Hematopoietic multipotent progenitor cell treated with erythropoietin and hydrocortisone succinate and interleukin-3 and kit ligand, for 4 days (in vitro differentiated cells): ENCODE data around the gene NPHP4.

Experiments used
- DNase-seq: peaks from one replicate; pipeline ENCODE4 v3.0.0-alpha.2; 2015

Gene NPHP4

DNA sequence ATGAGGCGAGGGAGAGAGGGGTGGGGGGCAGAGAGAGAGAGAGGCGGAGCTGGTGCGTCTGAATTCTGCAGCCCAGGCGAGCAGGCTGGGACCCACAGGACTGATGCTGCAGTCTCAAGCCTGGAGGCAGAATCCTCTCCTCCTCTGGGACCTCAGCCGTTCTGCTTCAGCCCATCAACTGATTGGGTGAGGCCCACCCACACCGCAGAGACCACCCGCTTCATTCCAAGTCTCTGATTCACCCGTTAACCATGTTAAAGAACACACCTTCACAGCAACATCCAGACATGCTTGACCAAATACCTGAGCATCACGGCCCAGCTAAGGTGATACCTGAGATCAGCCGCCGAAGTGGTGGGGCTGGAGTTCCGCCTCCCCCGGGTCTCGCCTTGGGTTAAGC, 147.8 kb downstream of the NPHP4 start:
- DNase-seq = no peak

DNA sequence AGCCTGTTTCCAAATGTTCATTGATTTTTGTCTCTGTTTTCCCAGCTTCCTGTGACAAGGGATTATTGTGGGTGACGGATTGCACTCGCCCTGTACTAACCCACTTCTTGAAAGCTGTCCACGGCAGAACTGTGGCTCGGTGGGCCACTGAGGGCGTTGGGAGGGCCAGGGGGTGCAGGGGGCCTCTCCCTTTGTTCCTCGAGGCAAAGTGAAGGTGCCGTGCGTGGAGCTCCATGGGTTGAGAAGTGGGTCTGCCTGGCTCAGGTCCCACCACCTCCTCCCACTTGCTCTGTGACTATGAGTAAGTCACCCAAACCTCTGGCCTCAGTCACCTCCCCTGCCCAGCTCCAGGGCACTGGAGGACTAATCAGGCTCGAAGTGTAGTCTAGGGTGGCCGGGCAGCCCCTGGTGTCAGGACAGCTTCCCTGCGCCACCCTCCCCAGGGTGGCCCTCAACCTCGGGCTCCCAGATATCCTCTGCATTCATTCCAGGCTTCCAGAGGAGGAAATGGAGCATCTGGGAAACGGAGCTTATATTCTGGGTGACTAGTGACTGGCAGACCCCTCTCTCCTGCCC, 148.6 kb downstream of the NPHP4 start:
- DNase-seq = no peak

DNA sequence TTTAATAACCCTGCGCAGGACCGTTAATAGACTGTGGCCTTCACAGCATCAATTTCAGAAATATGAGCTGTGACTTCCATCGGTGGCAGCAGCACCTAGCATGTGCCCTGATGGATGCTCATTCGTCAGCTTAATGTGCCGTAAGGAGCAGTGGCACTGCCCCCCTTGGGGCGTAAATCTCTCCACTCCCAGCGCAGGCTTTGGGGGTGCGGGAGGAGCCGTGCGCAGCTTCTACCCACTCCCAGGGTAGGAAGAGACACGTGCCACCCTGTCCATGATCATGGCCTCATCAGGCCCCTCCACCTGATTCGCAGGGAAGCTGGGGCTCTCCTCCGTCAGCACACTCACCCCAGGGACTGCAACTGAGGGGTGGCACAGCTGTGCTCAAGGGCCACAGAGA, 149.5 kb downstream of the NPHP4 start:
- no peak for DNase-seq

DNA sequence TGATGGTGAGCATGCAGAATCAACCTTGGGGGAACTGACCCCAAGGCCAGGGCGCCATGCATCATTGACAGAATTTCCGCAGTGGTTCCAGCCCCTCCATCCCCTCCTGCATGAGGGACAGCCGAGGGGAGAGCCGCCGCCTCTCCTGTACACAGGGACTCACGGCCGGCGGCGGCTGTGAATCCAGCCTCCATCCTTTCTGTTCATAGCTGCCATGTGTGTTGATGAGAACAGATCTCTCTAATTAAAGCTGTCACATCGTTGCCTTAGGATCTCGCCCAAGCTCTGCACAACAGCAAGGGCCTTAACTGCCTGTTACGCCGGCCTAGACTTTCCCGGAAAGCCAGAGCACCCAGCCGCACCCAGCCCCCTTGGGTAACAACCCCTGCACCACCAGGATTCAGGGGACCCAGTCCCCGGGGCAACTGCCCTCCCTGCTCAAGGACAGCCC, 151.6 kb downstream of the NPHP4 start:
- DNase-seq = no peak

DNA sequence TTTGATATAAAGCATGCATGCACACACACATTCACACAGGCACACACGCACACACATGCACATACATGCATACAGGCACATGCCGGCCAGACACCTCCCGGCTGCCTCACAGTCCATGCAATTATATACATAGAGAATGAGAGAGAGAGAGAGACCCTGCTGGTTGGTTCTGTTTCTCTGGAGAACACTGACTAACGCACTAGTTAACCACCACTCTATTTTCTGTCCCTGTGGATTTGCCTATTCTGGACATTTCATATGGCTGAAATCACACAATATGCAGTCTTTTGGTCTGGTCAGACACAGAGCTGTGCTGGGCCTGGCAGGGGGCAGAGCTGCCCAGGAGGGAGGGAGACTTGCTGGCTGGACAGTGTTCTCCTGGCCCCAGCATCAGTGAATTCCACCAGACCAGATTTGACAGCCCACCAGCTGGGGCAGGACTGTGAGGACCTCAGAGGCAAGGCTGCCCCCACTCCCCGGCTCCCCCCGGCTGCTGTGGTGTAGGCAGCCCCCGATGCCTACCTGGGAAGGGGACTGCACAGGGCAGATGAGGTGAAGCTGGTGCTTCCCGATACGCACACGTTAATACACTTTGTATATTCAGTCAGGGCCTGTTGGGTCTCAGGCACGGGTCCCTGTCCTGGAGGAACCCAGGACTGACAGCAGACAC, 152.2 kb downstream of the NPHP4 start:
- no peak for DNase-seq

DNA sequence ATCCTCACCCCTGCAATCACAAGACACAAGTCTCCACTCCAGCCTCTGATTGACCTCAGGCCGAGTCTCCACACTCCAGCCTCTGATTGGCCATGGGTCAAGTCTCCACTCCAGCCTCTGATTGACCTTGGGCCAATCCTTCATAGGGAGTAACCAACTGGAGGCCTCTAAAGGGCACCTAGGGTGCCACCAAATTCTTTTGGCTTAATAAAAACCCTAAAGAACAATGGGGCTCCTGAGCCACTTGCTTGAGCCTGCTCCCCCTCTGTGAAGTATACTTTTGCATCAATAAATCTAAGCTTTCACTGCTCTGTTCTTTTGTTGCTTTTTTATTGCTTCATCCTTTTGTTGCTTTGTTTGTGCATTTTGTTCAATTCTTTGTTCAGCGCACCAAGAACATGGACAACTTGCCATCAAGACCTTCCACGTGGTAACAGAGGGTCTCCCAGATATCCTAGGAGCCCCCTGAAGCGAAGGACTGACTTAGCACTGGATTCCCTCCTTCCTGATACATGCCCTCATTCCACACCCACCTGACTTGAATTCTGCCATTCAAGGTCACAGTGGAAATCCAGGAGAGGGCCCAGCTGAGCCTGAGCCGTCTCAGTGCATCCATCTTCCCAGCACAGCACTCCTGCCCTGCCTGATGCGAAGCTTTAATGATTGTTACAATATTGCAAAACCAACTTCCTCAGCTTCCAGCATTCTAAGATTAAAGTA, 152.9 kb downstream of the NPHP4 start:
- no peak for DNase-seq

DNA sequence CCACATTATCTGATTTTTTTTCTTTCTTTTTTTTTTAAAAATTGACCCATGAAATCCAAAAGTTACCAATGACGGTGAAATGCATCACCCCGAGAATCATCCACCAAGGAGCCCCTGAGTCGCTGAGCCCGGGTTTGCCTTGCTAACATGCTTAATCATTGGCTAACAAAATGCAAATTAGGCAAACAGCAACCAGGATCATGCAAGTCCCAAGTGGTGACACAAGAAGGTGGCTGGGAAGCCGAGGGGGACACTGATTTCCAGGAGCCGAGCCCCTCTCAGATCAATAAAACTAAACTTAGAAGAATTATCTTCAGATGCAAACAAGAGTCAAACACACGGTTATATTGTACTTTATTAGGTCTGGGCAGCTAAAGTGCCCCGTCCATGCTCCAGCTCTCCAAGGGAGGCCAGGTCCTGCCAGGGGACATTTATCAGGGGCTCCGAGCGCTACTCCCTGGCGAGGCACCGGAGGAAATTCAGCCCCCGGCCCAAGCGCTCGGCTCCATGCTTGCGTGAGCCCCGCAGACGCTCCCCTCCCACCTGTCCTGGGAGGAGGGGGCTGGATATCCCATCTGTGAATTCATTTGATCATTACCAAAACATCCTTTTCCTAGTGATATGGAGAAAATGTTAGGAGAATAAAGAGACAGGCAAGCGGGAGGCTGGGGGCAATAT, 154.1 kb downstream of the NPHP4 start:
- no peak for DNase-seq

DNA sequence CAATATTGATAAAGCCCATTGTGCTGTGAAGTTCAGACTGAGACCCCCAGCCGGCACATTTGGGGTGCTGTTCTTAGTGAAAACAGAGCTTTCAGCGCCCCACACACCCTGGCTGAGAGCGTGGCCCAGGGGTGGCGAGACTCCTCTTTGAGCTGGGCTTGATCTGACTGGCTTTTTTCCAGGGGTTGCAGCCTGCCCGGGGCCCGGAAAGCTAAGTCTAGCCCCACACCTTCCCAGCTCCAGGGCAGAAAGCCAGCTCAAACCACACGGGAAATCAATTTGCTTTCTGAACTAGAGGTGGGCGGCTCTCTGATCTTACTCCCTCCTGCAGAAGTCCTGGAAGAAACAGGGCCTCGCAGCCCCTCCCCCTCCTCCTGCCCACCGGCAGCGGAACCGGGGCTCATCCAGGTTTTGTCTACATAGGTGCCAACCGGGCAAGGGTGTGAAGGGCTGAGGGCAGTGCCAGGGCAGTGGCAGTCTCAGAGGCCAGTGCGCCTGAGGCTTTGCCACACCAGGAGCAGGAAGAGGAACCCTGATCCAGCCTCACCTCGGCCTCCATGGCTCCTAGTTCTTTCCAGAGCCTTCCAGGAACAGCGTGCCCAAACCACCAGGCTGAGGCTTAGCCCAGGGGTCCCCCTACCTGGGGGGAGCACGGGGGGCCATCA, 155.3 kb downstream of the NPHP4 start:
- peak; percentile 31 for DNase-seq

DNA sequence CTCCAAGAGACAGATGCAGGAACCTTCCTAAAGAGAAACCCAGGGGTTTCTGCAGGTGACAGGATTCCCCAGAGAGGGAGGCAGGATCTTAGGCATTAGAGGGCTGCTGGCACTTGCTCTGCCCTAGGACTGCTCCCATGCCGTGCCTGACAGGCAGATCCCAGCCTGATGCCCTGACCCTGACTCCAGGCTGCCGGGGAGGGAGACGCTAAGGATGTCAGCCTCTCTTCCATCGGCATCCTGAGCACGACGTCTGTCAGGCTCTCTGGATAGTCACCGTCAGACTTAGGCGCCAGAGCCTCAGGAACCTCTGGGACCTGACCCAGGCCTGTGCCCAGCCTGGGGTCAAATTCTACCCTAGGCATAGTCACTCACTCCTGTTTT, 157.1 kb downstream of the NPHP4 start:
- no peak for DNase-seq

DNA sequence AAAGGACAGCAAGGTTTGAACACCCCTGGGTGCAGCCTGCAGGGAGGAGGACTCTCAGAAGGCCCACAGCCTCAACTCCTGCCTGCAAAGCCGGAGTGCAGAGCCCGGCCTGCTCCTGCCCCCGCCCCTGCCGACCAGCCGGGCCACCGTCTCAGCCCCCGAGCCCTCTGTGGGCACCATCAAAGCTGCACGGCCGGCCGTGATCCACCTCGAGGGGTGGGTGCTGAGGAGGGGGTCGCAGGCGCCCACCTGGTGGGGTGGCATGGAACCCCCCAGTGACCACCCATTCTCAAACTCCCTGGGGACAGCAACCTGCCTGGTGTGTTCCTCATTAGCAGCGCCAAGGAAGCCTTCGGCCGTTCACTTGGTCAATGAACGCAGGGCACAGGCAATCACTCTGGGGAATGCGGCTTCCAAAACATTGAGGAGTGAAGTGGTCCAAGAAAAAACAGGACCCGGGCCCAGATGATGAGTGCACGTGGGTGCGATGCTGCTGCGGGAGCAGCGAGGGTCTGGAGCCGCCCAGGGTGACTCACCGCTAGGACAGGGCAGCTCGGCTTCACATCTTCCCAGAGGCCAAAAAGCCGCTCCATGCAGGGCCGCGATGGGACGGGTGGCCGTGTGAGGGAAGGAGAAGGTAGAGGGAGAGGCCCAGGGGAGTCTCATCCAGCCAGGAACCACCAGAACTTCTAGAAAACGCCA, 157.6 kb downstream of the NPHP4 start:
- DNase-seq = no peak

DNA sequence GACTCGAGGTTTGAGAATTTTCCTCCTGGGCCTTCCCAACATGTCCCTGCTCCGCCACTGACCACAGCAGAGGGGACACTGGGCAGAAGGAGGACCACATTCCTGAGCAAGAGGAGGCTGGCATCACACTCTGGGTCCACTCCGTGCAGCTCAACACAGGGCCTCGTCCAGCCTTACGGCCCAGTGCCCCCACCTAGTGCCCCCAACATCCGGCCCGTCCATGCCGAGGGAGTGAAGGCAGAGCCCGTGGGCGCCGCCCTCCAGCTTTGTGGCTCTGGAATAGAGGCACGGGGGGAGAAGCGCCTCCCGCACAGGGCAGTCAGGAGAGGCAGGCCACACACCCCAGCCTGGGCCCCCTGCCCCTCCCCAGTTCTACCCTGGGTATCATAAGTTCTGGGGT, 158.3 kb downstream of the NPHP4 start:
- no peak for DNase-seq

DNA sequence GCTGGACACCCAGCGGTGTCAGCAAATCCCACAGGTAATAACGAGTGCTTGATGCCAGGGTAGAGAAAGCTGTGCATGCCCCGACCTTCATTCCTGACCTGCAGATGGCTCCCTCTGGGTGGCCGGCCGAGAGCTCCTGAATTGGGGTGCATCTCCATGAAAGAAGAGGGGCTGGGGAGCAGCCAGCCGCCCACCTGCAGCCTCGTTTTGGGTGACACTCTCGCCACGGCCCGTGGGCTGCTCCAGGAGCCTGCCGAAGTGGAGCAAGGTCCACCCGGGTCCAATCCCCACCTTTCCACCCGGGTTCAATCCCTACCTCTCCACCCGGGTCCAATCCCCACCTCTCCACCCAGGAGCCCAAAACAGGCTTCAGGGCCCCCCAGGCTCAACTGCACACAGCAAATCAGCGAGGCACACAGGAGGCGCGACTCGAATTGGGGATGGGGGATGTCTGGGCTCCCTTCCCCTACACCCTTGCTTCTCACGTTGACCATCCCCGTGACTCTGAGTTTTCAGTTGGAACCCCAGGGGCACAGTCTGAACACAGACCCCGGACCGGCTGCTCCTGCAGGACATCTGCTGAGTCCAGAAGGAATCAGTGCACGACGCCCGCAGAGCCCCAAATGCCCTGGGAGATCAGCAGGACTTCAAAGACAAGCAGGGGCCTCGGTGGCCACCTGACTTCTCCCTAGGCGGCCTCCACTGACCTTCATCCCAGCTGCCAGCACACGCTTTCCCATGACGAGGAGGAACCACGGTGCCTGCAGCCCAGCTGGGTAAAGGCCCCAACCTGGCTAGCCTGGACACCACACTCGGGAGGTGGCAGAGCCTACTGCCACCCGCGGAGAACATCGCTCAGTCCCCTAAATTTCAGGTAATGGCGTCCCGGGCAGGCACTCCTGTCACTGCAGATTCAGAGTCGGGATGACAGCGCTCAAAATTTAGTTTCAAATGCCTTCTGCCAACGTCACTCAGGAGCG, 159.0 kb downstream of the NPHP4 start:
- no peak for DNase-seq

DNA sequence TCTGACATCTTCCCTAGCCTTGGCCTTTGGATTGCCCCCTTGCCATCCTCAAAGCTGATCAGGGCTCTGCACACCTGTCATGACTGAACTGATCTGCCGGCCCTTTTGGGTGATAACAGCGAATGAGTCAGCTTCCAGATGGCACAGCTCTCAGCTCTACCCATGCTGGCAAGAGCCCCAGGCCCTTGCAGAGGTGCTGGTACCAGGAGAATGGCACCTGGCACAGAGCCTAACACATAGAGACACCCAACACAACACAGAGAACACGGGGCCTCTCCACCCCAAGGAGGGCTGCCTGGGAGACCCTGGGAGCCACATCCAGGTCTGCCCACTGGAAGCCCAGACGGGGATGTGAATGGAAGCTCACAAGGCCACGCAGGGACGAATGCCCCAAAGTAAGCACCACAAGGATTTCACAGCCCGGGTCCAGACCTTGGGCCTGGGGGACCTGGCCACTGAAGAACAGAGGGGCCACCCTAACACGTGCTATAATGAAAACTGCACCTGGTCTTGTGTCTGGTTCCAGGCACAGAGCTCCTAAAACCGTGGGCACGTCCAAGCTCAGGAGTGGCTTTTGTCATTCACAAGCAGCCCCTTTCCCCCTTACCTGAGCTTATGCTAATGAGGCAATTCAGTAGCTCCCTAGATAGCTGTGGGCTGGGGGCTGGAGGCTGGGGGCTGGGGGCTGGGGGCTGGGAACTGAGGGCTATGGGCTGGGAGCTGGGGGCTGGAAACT, 160.5 kb downstream of the NPHP4 start:
- no peak for DNase-seq

DNA sequence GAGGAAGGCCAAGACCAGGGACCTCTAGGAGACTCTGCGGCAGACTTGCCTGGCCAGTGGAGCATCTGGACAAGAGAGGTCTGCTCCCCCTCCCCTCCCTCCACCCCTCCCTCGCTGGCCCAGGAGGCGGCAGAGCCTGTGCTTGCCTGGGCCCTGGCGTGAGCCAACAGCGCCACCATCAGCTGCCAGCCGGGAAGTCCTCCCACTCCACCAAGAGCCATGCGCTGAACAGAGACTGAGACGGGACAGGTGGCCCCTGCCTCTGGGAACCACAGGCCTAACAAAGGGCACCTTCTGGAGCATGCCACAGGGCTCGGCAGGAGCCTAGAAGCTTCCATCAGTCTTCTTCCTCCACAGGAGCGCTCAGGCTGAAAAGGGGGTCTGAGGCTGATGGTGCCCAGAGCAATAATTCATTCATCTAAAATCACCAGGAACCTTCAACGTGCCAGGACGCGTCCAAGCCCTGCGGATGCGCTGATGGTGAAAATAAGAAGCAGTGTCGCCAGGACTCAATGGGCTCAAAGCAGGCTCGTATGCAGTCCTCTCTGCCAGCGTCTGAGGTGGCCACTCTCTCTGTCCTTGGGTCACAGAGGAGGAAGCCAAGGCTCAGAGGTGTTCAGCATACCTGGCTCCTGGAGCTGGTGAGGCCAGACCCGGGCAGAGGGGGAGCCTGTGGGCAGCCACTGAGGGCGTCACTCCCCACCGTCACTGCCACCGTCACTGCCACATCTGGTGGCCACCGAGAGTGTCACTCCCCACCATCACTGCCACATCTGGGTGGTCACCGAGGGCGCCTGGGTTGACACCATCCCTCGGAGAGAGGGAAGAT, 161.2 kb downstream of the NPHP4 start:
- DNase-seq = peak; percentile 29

DNA sequence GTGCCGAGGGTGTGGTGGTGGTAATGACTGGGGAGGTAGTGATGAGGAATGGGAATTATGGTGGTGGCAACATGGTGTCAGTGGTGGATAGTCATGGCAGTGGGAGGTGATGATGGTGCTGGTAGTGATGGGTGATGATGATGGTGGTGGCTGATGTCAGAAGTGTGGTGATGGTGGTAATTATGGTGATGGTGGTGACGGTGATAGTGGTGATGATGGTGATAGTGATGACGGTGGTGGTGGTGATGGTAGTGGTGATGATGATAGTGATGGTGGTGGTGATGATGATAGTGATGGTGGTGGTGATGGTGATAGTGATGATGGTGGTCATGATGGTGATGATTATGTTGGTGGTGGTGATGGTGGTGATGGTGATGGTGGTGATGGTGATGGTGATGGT, 162.8 kb downstream of the NPHP4 start:
- no peak for DNase-seq

DNA sequence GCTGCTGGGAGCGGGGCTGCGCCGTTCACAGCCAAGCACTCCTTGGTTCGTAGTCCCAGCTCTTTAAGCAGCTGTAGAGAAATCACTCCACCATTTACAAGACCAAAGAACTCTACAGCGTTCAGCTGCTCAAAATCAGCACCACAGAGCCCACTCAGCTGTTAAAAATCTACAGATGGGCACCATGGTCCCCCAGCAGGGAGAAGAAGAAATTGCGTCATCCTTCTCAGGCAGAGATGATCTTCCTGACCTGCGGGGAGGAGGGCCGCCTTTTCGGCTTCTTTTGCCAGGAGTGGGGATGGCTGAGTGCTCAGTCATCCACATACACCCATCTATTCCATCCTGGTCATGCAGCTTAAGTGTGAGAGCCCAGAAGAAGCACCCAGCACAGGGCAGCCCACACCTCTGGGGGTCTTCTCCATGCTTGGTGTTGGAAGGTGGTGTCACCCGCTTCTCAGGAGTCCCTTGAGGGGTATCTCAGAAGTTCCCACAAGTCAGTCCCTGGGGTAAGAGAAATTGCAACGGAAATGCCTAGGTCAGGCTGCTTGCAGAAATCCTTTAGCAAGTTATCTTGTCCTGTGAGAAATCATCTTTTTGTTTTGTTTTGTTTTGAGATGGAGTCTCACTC, 163.8 kb downstream of the NPHP4 start:
- DNase-seq = no peak

DNA sequence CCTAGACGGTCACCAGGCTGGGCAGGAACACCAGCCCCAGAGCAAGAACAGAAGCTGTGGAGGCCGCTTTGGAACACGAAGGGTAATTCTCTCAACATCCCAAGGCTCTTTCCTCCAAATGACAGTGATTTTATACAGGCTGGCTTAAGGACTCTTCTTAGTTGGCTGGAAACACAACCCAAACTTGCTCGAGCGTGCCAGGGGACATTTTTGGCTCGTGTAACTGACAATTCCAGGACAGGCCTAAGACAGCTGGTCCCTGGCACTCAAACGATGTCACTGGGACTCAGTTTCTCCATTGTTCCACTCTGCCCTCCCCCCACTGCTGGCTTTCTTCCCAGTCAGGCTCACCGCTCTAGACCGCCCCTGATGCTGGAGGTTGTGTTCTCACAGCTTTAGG, 164.7 kb downstream of the NPHP4 start:
- DNase-seq = no peak

DNA sequence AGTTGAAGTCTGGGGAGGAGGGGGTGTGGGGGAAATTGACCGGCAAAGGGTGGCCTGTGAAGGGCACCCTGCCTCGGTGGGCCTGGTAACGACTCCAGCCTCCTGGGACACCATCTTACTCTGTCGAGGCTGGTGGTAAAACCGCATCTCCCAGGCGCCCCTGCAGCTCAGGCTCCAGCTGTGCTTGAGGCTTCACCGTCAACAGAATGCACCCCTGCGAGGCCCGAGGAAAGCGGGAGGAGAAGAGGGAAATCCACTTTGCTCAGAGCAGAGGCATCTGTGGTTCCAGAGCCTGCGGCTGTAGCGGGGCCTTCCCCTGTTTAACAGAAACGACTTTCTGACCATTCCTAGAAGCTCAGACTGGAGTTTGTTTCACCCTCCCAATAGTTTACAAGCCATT, 165.6 kb downstream of the NPHP4 start:
- DNase-seq = no peak

DNA sequence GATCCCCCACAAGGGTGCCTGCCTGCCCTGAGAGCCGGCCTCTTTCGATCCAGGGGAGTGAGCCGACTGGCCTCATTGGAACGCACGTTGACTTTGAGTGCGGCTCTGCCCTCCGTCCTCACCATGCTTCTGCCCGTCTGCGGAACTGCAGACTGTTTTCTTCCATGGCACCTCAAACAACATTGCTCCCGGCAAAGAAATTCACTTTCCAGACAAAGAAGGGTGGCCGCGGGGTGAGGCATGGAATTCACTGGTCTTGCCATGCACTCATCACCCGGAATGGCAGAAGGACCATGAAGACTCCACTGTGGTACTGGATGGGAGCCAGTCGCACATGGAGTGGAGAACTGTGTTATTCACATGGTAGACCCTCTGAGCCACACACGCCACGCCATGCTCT, 169.5 kb downstream of the NPHP4 start:
- DNase-seq = no peak
